K562 (cell line): Measurements from ENCODE around the gene ZFAND6. TPM values are rescaled to one million over a fixed set of nuclear protein-coding genes. Genes with fewer than 3 reads are reported as not detected.

ENCODE experiments used
- AFF4 ChIP-seq: sonication (generic); formaldehyde crosslinking; IDR thresholded peaks from 2 replicates; pipeline ENCODE4 v1.8.0; 2023; ENCODE audit warnings: mild to moderate bottlenecking, missing genetic modification reagents
- CREM ChIP-seq: IDR thresholded peaks from 2 replicates; pipeline ENCODE4 v1.6.1; 2014; ENCODE audit warnings: antibody characterized with exemption, low read depth
- HDGF ChIP-seq: fragments of 450-650 bp; IDR thresholded peaks from 2 replicates; pipeline ENCODE4 v1.6.1; 2016
- MAX ChIP-seq: sonication (generic); formaldehyde crosslinking; IDR thresholded peaks from 2 replicates; pipeline ENCODE4 v1.9.0; 2022; ENCODE audit warnings: mild to moderate bottlenecking, missing genetic modification reagents
- MEF2A ChIP-seq: IDR thresholded peaks from 2 replicates; pipeline ENCODE4 v1.6.1; 2011; ENCODE audit warnings: low read depth, mild to moderate bottlenecking, low read length, moderate library complexity; ENCODE audit not compliant: control insufficient read depth
- MTA3 ChIP-seq: fragments of 450-650 bp; formaldehyde crosslinking; IDR thresholded peaks from 2 replicates; pipeline ENCODE4 v1.6.1; 2017; ENCODE audit warnings: mild to moderate bottlenecking, borderline replicate concordance
- NR4A1 ChIP-seq, 2 experiments: fragments of 250-450 bp in 1 of 2; fragments of 450-650 bp in 1 of 2; sonication (Bioruptor Pico) in 1 of 2; IDR thresholded peaks; 2 replicates each; pipeline versions ENCODE4 v1.4.0 to v1.6.1; 2016 to 2020; ENCODE audit warnings: mild to moderate bottlenecking in 2 of 2, missing compliant biosample characterization in 1 of 2, missing genetic modification characterization in 1 of 2, moderate library complexity in 1 of 2
- PHTF2 ChIP-seq: fragments of 250-450 bp; sonication (Bioruptor Pico); IDR thresholded peaks from 2 replicates; pipeline ENCODE4 v1.5.0; 2021; ENCODE audit warnings: mild to moderate bottlenecking
- PML ChIP-seq: IDR thresholded peaks from 2 replicates; pipeline ENCODE4 v1.6.1; 2012; ENCODE audit warnings: low read length, inconsistent platforms
- POLR3G ChIP-seq: IDR thresholded peaks from 2 replicates; pipeline ENCODE4 v1.6.1; 2011; ENCODE audit not compliant: insufficient read length, insufficient replicate concordance; ENCODE audit errors: extremely low read depth
- RBM15 ChIP-seq: fragments of 200-400 bp; formaldehyde crosslinking; IDR thresholded peaks from 2 replicates; pipeline ENCODE4 v1.6.1; 2018; ENCODE audit warnings: mild to moderate bottlenecking, low read length, moderate library complexity; ENCODE audit not compliant: insufficient read depth
- RREB1 ChIP-seq: fragments of 250-450 bp; sonication (Bioruptor Pico); IDR thresholded peaks from 2 replicates; pipeline ENCODE4 v1.4.0; 2020
- XRCC3 ChIP-seq: fragments of 450-650 bp; IDR thresholded peaks from 2 replicates; pipeline ENCODE4 v1.6.1; 2017; ENCODE audit warnings: mild to moderate bottlenecking, moderate library complexity
- ZNF316 ChIP-seq: fragments of 450-650 bp; IDR thresholded peaks from 2 replicates; pipeline ENCODE4 v1.6.1; 2016
- ZNF347 ChIP-seq: fragments of 450-650 bp; formaldehyde crosslinking; IDR thresholded peaks from 2 replicates; pipeline ENCODE4 v1.4.0; 2020; ENCODE audit warnings: low read depth, mild to moderate bottlenecking, moderate library complexity
- ZNF778 ChIP-seq: fragments of 450-650 bp; formaldehyde crosslinking; IDR thresholded peaks from 2 replicates; pipeline ENCODE4 v1.4.0; 2020; ENCODE audit warnings: mild to moderate bottlenecking, moderate library complexity
- polyA plus RNA-seq, 8 experiments: library from polyadenylated mRNA; depleted of rRNA in 4 of 8; stranded (reverse) in 5 of 8; unstranded in 3 of 8; fragments of >200 nt; fragmentation: Nextera tagmentation in 2 of 8; fragmentation: Illumina TruSeq in 1 of 8; extraction: Ambion mirVana in 2 of 8; extraction: Trizol in 1 of 8; gene quantifications; 2 replicates each; pipeline versions ENCODE4 v1.2.1 to v1.2.3, GENCODE V29; 2011 to 2014; ENCODE audit warnings: inconsistent platforms in 1 of 8, missing spikeins in 1 of 8
- total RNA-seq, 7 experiments: library from RNA; depleted of rRNA in 6 of 7; stranded (reverse); fragments of >200 nt in 6 of 7; fragmentation: Illumina TruSeq in 2 of 7; extraction: Trizol in 2 of 7; gene quantifications; 2 replicates each; pipeline versions ENCODE4 v1.2.1 to v1.2.3, GENCODE V29; 2011 to 2021; ENCODE audit warnings: low replicate concordance in 1 of 7

Gene ZFAND6
- total and polyA plus RNA-seq, 9 of the 15 experiments (the other 6 are each of a cell fraction or from before 2014, with no cell fraction given): 53.9 to 206 (median 88.9) TPM

GRCh38 chr15:80058851-80059785, at the start of gene ZFAND6 (continued):
- TF ChIP-seq RREB1 (CRISPR knock-in tag) (peak; percentile 73; the same call in 1 of the 2 replicates), ZNF347 (no peak), HDGF (0 out of 2 replicates have a peak, but pooled peaks have one; percentile 22), XRCC3 (no peak), AFF4 (0 out of 2 replicates have a peak, but pooled peaks have one; percentile 69), RBM15 (no peak), POLR3G (no peak), PHTF2 (CRISPR knock-in tag) (no peak), ZNF778 (CRISPR knock-in tag) (no peak), MTA3 (peak; percentile 67; the same call in 1 of the 2 replicates), NR4A1 (CRISPR knock-in tag; IDR thresholded peaks at IDR 0.05) (no peak), NR4A1 (tag; IDR thresholded peaks at IDR 0.05) (no peak), PML (peak; percentile 42; the same call in 1 of the 2 replicates), MEF2A (no peak), ZNF316 (no peak), CREM (peak; percentile 66), MAX (CRISPR knock-in tag) (peak; percentile 77)
